GF-D8 (cell line): ENCODE measurements around the gene UNC13A.
"Not testable (repeated sequence)": the region's sequence is repeated elsewhere in the genome, so short reads cannot be mapped to it uniquely, and the experiment has no call there.

Source experiments
- DNase-seq: peaks from one replicate; lab custom pipeline; 2025; lab: John Stamatoyannopoulos, UW

UNC13A gene

GRCh38 chr19:17570291-17570690, 117.9 kb downstream of the UNC13A start:
- DNase-seq: not testable (repeated sequence)

GRCh38 chr19:17567940-17568339, 120.2 kb downstream of the UNC13A start:
- no peak for DNase-seq

GRCh38 chr19:17565611-17566010, 122.5 kb downstream of the UNC13A start:
- DNase-seq: no peak

- DNase-seq: no peak
These were observed 123.4 kb downstream of the UNC13A start for GRCh38 chr19:17564781-17565180.

GRCh38 chr19:17562561-17562960, 125.6 kb downstream of the UNC13A start:
- no peak for DNase-seq

GRCh38 chr19:17562097-17562496, 126.1 kb downstream of the UNC13A start:
- DNase-seq: no peak

GRCh38 chr19:17560205-17560595, 128.0 kb downstream of the UNC13A start:
- no peak for DNase-seq

- DNase-seq: peak; percentile 73
These were observed 130.7 kb downstream of the UNC13A start for GRCh38 chr19:17557466-17557865.

GRCh38 chr19:17556995-17557394, 131.2 kb downstream of the UNC13A start:
- DNase-seq: no peak

GRCh38 chr19:17555929-17556813, 132.0 kb downstream of the UNC13A start:
- DNase-seq: peak; percentile 81

GRCh38 chr19:17555480-17555928, 132.7 kb downstream of the UNC13A start, which contains the start of gene COLGALT1:
Gene COLGALT1, plus strand, starts transcription at chr19:17555649. Its CDS starts 65 bp downstream, at chr19:17555714.
- DNase-seq: peak; percentile 95

- no peak for DNase-seq
These were observed 133.1 kb downstream of the UNC13A start for GRCh38 chr19:17554968-17555479.

- DNase-seq: peak; percentile 87
These were observed 134.9 kb downstream of the UNC13A start for GRCh38 chr19:17553256-17553655.

- not testable (repeated sequence) for DNase-seq
These were observed 135.4 kb downstream of the UNC13A start for GRCh38 chr19:17552735-17553134.
